Heart left ventricle (tissue), 16 donors: Measurements from ENCODE around the gene GRK3. TPM values are rescaled to one million over a fixed set of nuclear protein-coding genes. Genes with fewer than 3 reads are reported as not detected.

Source experiments
- ATAC-seq, 4 donors: fragments of 200-7000 bp; cut with Tn5 transposase; one replicate each; pipeline ENCODE4 v1.9.1; 2020 to 2022; ENCODE audit warnings: moderate library complexity in 4 of 4, mild to moderate bottlenecking in 3 of 4, moderate number of reproducible peaks in 1 of 4
- DNase-seq, 5 donors: peaks; one replicate each; pipeline ENCODE4 v3.0.0-alpha.2; 2020
- H3K27ac ChIP-seq, 12 donors: fragments of 200-600 bp; sonication (generic) in 4 of 12; one replicate each; pipeline versions ENCODE4 v1.5.0 to v1.8.0; 2016 to 2022; ENCODE audit warnings: mild to moderate bottlenecking in 2 of 12
- H3K27me3 ChIP-seq, 9 donors: fragments of 200-600 bp; sonication (generic) in 2 of 9; one replicate each; pipeline versions ENCODE4 v1.5.1 to v1.8.0; 2016 to 2022; ENCODE audit warnings: mild to moderate bottlenecking in 3 of 9
- H3K36me3 ChIP-seq, 9 donors: fragments of 200-600 bp; sonication (generic) in 2 of 9; one replicate each; pipeline versions ENCODE4 v1.5.0 to v1.8.0; 2018 to 2022; ENCODE audit warnings: mild to moderate bottlenecking in 2 of 9
- H3K4me1 ChIP-seq, 12 donors: fragments of 200-600 bp; sonication (generic) in 4 of 12; one replicate each; pipeline versions ENCODE4 v1.5.0 to v1.8.0; 2016 to 2022; ENCODE audit warnings: mild to moderate bottlenecking in 3 of 12
- H3K4me3 ChIP-seq, 12 donors: fragments of 200-600 bp; sonication (generic) in 4 of 12; one replicate each; pipeline versions ENCODE4 v1.5.0 to v1.8.0; 2017 to 2022; ENCODE audit warnings: mild to moderate bottlenecking in 9 of 12, moderate library complexity in 4 of 12
- H3K9me3 ChIP-seq, 12 donors: fragments of 200-600 bp; sonication (generic) in 4 of 12; one replicate each; pipeline versions ENCODE4 v1.5.0 to v1.8.0; 2016 to 2022; ENCODE audit warnings: mild to moderate bottlenecking in 1 of 12
- CTCF ChIP-seq, 12 donors: fragments of 200-600 bp; sonication (generic) in 4 of 12; IDR thresholded peaks; one replicate each; pipeline versions ENCODE4 v1.5.0 to v1.8.0; 2018 to 2022; ENCODE audit warnings: antibody characterized with exemption in 12 of 12, mild to moderate bottlenecking in 5 of 12
- POLR2A ChIP-seq, 2 donors: fragments of 450-650 bp; IDR thresholded peaks; one replicate each; pipeline ENCODE4 v1.6.1; 2017; ENCODE audit warnings: antibody characterized with exemption in 2 of 2, mild to moderate bottlenecking in 2 of 2, moderate library complexity in 2 of 2
- WGBS, 4 donors: extraction: QIAGEN DNeasy Blood & Tissue Kit in 2 of 4; methylation state at CpG; one replicate each; pipeline versions ENCODE4 v1.1.5 to v1.1.7; 2013 to 2018; 5-methylcytosine and 5-hydroxymethylcytosine counted together
- intact Hi-C, 10 donors: fragments of 100-400 bp; cut with DNase I; formaldehyde crosslinking; loops; one replicate each; pipeline versions ENCODE4 v1.11.1 to v1.14.2; 2022
- polyA plus RNA-seq, 2 donors: library from polyadenylated mRNA; stranded (reverse); fragments of 200-250 nt; gene quantifications; one replicate each; pipeline ENCODE4 v1.2.3, GENCODE V29; 2013
- total RNA-seq, 9 donors: library from RNA; depleted of rRNA in 2 of 9; stranded (reverse); fragments of >200 nt in 2 of 9; fragmentation: NEBNext Ultra II Directional in 3 of 9; extraction: Animal tissue kit (Norgen Biotek cat#: 25700) in 3 of 9; gene quantifications; one replicate each; pipeline versions ENCODE4 v1.1.0 to v1.2.4, GENCODE V29; 2016 to 2023
- donor health status: ischemic (EF 13 %, LVEDD 7.1; RV severe dilation, severe dysfunction).
- donor health status: healthy with polysubstance abuse.
- donor health status: DM: no; HTN: yes; CAD: no.
- donor health status: DM: no; HTN: no; CAD: no.
- donor health status: ischemic (EF 25% LVEDD 6.9; RV normal size, moderate dysfunction).
- donor health status: ischemic (EF 25% LVEDD 5.7; RV mildly dilated, moderate dysfunction).
- donor health status: healthy.
- donor health status: DM: yes; HTN: yes; CAD: no.
- donor health status: ischemic (EF 35%, LVEDD 5.7; RV mildly dilated, moderate dysfunction).
- donor health status: nonischemic (EF 11% LVEDD 7.7; RV severe dilation, severe dysfunction).
- donor health status: DM: yes; HTN: yes; CAD: no.
- donor health status: PGD.
- donor health status: ischemic (EF 29% LVEDD 5.4; RV normal size, mild dysfunction).
- donor health status: nonischemic (EF 23%, LVEDD 6.1; RV moderate dilation, normal function).

GRK3 gene
- total and polyA plus RNA-seq, 11 donors, result 1.1 to 16.2 (median 5.9) TPM

GRCh38 chr22:25645266-25645665 lies 80.8 kb downstream of the GRK3 start:
- H3K36me3 ChIP-seq, result no peaks in the 10 kb centered on the region
- TF ChIP-seq CTCF (IDR thresholded peaks at IDR 0.05), result no peak
- TF ChIP-seq POLR2A (IDR thresholded peaks at IDR 0.05), result no peak
- 82 to 91% (median 87%) methylated on average over 6 of the region's 6 CpGs for WGBS, 4 donors
- ATAC-seq (peak in 1 of 4 donors; percentile 22), DNase-seq (no peak)
- intact Hi-C loops, result no loop called here
- peaks cover 0 to under 1% (median 0%) of the 10 kb centered on the region in 12 donors for H3K9me3 ChIP-seq
- peaks cover 0 to 15% (median 5%) of the 10 kb centered on the region in 12 donors for H3K4me1 ChIP-seq
- no peak overlapping the region for H3K4me3 ChIP-seq
- H3K27ac ChIP-seq, result no peak overlapping the region
- H3K27me3 ChIP-seq, result no peaks in the 10 kb centered on the region

GRCh38 chr22:25645964-25646363 lies 81.5 kb downstream of the GRK3 start:
- H3K4me3 ChIP-seq, result no peak overlapping the region
- TF ChIP-seq POLR2A (IDR thresholded peaks at IDR 0.05) (no peak), CTCF (IDR thresholded peaks at IDR 0.05) (no peak)
- H3K4me1 ChIP-seq, result peaks cover 0 to 15% (median 5%) of the 10 kb centered on the region in 12 donors
- no peaks in the 10 kb centered on the region for H3K36me3 ChIP-seq
- H3K9me3 ChIP-seq, result no peaks in the 10 kb centered on the region
- ATAC-seq (no peak), DNase-seq (no peak)
- no peaks in the 10 kb centered on the region for H3K27me3 ChIP-seq
- intact Hi-C loops, result no loop called here
- 97 to 100% (median 99%) methylated on average over 1 of the region's 1 CpG for WGBS, 4 donors
- no peak overlapping the region for H3K27ac ChIP-seq

- DNase-seq (no peak), ATAC-seq (no peak)
- Histone ChIP-seq H3K4me1 (peaks cover 0 to 13% (median 0%) of the 10 kb centered on the region in 12 donors), H3K27me3 (no peaks in the 10 kb centered on the region), H3K27ac (peak overlapping the region in 1 of 12 donors; percentile 47), H3K4me3 (no peak overlapping the region), H3K36me3 (no peaks in the 10 kb centered on the region), H3K9me3 (no peaks in the 10 kb centered on the region)
- TF ChIP-seq CTCF (IDR thresholded peaks at IDR 0.05) (no peak), POLR2A (IDR thresholded peaks at IDR 0.05) (no peak)
- intact Hi-C loops, result loop anchor here in 1 of 10 donors (5.0 kb wide), 1 partner anchor 54 kb away; no protein-coding TSS in a partner anchor
Observed at GRCh38 chr22:25650833-25651232, 86.4 kb downstream of the GRK3 start.

- ATAC-seq, result no peak
- intact Hi-C loops, result loop anchor here in 1 of 10 donors (5.0 kb wide), 1 partner anchor 54 kb away; no protein-coding TSS in a partner anchor
Observed at GRCh38 chr22:25651332-25652085, 87.0 kb downstream of the GRK3 start.

More at GRCh38 chr22:25651332-25652085, 87.0 kb downstream of the GRK3 start:
- DNase-seq, result no peak
- Histone ChIP-seq H3K9me3 (no peaks in the 10 kb centered on the region), H3K27ac (peak overlapping the region in 1 of 12 donors; percentile 47), H3K36me3 (no peaks in the 10 kb centered on the region), H3K4me1 (peaks cover 0 to 13% (median 0%) of the 10 kb centered on the region in 12 donors), H3K4me3 (no peak overlapping the region), H3K27me3 (no peaks in the 10 kb centered on the region)
- no peak for TF ChIP-seq CTCF (IDR thresholded peaks at IDR 0.05)
- no peak for TF ChIP-seq POLR2A (IDR thresholded peaks at IDR 0.05)
- 65 to 82% (median 76%) methylated on average over 4 of the region's 4 CpGs for WGBS, 4 donors
